Mesodermal cell (in vitro differentiated cells): ENCODE measurements around the gene RCC2.

Experiments
- H3K27ac ChIP-seq: 2 replicates; pipeline ENCODE4 v1.7.0; 2013; ENCODE audit warnings: mild to moderate bottlenecking, low read depth, low read length, moderate library complexity; ENCODE audit not compliant: severe bottlenecking
- H3K36me3 ChIP-seq: 2 replicates; pipeline ENCODE4 v1.7.1; 2013; ENCODE audit warnings: mild to moderate bottlenecking, low read length, moderate library complexity; ENCODE audit not compliant: control insufficient read depth, insufficient read depth
- H3K4me1 ChIP-seq: one replicate; pipeline ENCODE4 v1.7.1; 2013; ENCODE audit warnings: mild to moderate bottlenecking, low read length; ENCODE audit not compliant: insufficient read depth, control insufficient read depth, poor library complexity, severe bottlenecking
- H3K4me3 ChIP-seq: 2 replicates; pipeline ENCODE4 v1.7.0; 2013; ENCODE audit warnings: low read length, control low read depth, mild to moderate bottlenecking; ENCODE audit not compliant: insufficient read depth, poor library complexity, severe bottlenecking; ENCODE audit errors: extremely low read depth
- H3K9me3 ChIP-seq: 2 replicates; pipeline ENCODE4 v1.7.1; 2013; ENCODE audit warnings: mild to moderate bottlenecking, low read length, moderate library complexity; ENCODE audit not compliant: control insufficient read depth
- WGBS, 2 experiments: methylation state at CpG; one replicate each; pipeline ENCODE4 v1.1.5; 2013; ENCODE audit warnings: missing lambda C conversion rate in 2 of 2; ENCODE audit not compliant: insufficient coverage in 2 of 2; 5-methylcytosine and 5-hydroxymethylcytosine counted together

RCC2 gene

DNA sequence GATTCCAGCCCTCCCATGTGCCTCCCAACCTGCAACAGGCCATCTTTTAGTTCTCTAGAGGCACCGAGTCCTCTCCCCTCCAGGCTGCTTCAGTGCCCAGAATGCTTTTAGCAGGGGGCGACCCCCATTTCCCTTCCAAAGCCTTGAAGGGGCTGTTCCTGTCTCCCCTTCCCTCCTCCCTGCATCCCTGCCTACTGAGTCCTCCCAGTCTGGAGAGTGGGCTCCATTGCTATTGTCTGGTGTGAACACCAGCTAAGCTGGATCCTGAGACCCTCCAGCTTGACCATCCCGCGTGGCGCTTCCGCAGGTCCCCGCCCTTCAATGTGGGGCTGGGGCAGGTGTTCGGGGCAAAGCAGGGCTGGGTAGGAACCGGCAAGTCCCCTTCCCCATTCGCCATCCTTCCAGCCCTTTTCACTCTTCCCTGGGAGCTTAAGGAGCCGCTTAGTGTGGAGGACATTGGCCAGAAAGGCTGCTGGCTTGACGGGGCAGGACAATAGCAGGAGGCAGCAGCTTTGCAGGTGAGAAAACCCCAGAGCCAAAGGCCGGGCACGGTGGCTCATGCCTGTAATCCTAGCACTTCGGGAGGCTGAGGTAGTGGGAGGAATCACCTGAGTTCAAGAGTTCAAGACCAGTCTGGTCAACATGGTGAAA, 35.3 kb downstream of the RCC2 start:
- Histone ChIP-seq H3K4me1 (no peaks in the 10 kb centered on the region), H3K4me3 (no peak overlapping the region), H3K27ac (no peak overlapping the region), H3K9me3 (no peaks in the 10 kb centered on the region), H3K36me3 (peaks cover 23% of the 10 kb centered on the region)
- WGBS, 2 experiments = 70 to 81% methylated on average over 8 to 12 of the region's 15 CpGs

DNA sequence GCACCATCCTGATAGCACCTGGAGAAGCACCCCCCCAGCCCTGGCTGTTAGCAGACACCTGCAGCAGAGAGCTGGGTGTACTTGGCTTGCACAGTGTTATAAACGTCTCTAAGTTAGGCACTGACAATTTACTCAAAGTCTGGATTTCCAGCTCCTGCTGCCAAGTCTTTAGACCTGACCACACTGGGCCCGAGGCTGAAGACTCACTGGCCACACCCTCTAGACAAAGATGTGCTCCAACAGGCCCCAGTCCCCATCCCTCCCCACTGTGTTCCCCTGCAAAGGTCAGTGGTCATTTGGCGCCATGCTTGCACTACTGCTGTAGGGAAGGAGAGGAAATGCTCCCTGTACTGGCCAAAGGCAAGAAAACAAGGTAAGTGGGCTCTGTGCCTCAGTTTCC, 36.4 kb downstream of the RCC2 start:
- Histone ChIP-seq H3K4me3 (no peak overlapping the region), H3K36me3 (peaks cover 13% of the 10 kb centered on the region), H3K27ac (no peak overlapping the region), H3K9me3 (no peaks in the 10 kb centered on the region), H3K4me1 (no peaks in the 10 kb centered on the region)
- WGBS, 2 experiments = 75 to 95% methylated on average over 2 to 3 of the region's 3 CpGs

DNA sequence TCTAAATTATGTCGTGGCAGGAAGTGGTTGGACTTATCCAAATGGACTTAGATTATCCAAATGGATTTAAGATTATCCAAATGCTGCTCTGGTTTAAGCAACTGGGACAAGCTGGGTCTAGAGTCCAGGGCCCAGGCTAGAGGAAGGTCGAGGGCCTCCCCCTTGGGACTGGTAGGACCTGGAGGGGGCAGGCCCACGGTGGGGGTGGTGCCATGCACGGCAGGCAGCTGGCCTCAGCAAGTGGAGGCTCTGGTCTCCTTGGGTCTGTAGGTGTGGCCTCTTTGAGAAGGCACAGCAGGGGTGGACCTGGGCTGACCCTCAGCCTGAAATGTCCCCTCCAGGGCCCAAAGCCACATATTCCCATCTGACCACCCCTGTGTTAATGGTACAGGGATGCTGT, 37.6 kb downstream of the RCC2 start:
- WGBS, 2 experiments = 60 to 64% methylated on average over 3 of the region's 4 CpGs
- H3K4me1 ChIP-seq = no peaks in the 10 kb centered on the region
- H3K27ac ChIP-seq = no peak overlapping the region
- no peak overlapping the region for H3K4me3 ChIP-seq
- no peaks in the 10 kb centered on the region for H3K9me3 ChIP-seq
- peaks cover 4% of the 10 kb centered on the region for H3K36me3 ChIP-seq

DNA sequence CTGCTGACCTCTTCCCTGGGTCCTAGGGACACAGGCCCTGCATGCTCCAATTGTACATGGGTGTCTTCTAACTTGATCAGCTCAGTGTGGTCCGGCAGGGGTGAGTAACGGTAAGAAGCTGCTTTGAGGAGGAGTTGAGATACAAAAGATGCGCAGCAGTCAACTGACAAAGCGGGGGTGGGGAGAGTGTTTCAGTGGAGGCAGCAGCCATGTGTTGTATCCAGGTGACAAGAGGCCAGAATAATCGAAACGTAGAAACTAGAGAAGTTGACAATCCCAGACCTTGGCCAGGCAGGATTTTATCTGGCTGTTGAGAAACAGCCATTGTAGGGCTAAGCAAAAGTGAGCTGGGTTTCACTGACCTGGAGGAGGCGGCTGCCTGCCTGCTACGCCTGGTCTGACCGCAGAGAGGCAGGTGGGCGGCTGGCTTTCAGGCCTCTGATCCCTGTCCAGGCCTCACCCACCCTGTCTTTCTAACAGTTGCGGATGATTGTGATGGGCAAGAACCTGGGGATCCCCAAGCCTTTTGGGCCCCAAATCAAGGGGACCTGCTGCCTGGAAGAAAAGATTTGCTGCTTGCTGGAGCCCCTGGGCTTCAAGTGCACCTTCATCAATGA, 38.6 kb downstream of the RCC2 start:
- no peaks in the 10 kb centered on the region for H3K36me3 ChIP-seq
- WGBS, 2 experiments = 86 to 89% methylated on average over 9 to 11 of the region's 11 CpGs
- H3K4me3 ChIP-seq = no peak overlapping the region
- no peaks in the 10 kb centered on the region for H3K9me3 ChIP-seq
- no peaks in the 10 kb centered on the region for H3K4me1 ChIP-seq
- no peak overlapping the region for H3K27ac ChIP-seq

- no peaks in the 10 kb centered on the region for H3K4me1 ChIP-seq
- no peaks in the 10 kb centered on the region for H3K9me3 ChIP-seq
- no peaks in the 10 kb centered on the region for H3K36me3 ChIP-seq
- H3K4me3 ChIP-seq = no peak overlapping the region
- 86 to 93% methylated on average over 3 to 4 of the region's 7 CpGs for WGBS, 2 experiments
- no peak overlapping the region for H3K27ac ChIP-seq
Measured at GRCh38 chr1:17397910-17398695, 41.4 kb downstream of the RCC2 start.

DNA sequence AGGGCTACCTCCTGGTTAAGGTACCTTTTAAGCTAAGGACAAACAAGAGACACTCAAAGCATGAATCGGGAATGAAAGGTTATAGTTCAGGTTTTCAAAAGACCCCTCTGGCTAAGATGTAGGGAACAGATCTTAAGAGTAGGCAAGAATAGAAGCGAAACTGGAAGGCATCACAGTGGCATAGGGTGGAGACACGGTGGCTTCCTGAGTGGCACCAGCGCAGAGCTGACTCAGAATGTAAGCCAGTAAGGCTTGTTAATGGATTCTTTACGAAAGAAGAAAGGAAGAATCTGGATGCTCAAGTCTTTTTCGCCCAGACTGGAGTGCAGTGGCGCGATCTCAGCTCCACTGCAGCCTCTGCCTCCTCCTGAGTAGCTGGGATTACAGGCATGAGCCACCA, 46.2 kb downstream of the RCC2 start:
- Histone ChIP-seq H3K4me3 (no peak overlapping the region), H3K27ac (no peak overlapping the region), H3K4me1 (no peaks in the 10 kb centered on the region), H3K36me3 (no peaks in the 10 kb centered on the region), H3K9me3 (no peaks in the 10 kb centered on the region)
- 80 to 85% methylated on average over 8 of the region's 8 CpGs for WGBS, 2 experiments

- no peaks in the 10 kb centered on the region for H3K36me3 ChIP-seq
- H3K27ac ChIP-seq = no peak overlapping the region
- no peaks in the 10 kb centered on the region for H3K4me1 ChIP-seq
- H3K4me3 ChIP-seq = no peak overlapping the region
- WGBS, 2 experiments = 87 to 92% methylated on average over 9 to 10 of the region's 10 CpGs
- no peaks in the 10 kb centered on the region for H3K9me3 ChIP-seq
Measured at GRCh38 chr1:17392199-17392740, 47.2 kb downstream of the RCC2 start.

DNA sequence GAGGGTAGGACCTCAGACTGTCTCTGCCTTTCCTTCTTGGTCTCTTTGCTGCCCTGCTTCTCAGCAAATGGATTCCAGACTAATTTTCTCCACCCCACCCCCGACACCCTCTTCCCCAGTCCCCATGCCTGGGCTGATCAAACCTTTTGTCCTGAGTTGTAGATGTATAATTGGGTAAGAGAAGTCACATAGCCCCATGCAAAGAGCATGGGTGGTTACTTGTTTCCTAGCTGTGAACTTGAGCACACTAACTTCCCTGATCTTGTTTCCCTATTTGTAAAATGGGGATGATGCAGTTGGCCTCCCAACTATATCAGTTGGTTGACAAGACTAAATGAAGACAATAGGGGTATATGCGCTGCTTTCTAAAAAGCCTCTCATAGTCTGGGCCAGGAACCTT, 58.3 kb downstream of the RCC2 start:
- H3K27ac ChIP-seq = no peak overlapping the region
- no peaks in the 10 kb centered on the region for H3K4me1 ChIP-seq
- no peaks in the 10 kb centered on the region for H3K36me3 ChIP-seq
- WGBS, 2 experiments = 91 to 100% methylated on average over 1 of the region's 2 CpGs
- H3K9me3 ChIP-seq = no peaks in the 10 kb centered on the region
- H3K4me3 ChIP-seq = no peak overlapping the region

DNA sequence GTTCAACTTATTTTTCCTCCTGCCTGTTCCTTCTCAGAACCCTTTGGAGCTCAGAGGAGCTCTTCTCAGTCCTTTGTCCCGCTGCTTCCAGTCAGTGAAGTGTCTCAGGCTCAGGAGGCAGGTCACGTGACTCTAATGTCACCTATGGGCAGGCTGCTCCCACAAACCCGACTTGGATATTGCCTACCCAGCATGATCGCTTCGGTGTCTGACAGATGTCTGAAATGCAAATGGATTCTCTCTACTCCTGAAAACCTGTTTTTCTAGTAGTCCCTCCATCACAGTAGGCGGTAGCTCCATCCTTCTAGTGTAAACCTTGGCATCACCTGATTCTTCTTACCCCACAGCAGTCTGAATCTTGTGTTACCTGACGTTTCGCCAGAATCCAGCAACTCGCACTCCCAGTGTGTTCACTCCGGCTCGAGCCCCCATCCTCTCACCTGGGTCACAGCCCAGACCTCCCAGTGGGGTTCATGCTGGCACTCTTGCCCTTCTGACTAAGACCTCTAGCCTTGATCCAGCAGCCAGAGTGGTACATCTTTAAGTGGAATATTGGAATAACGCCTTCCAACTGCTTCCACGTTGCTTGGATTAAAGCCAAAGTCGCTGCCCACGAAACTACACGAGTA, 62.0 kb downstream of the RCC2 start:
- Histone ChIP-seq H3K4me3 (no peak overlapping the region), H3K27ac (no peak overlapping the region), H3K36me3 (no peaks in the 10 kb centered on the region), H3K9me3 (no peaks in the 10 kb centered on the region), H3K4me1 (no peaks in the 10 kb centered on the region)
- 81% methylated on average over 16 of the region's 16 CpGs for WGBS, 2 experiments

DNA sequence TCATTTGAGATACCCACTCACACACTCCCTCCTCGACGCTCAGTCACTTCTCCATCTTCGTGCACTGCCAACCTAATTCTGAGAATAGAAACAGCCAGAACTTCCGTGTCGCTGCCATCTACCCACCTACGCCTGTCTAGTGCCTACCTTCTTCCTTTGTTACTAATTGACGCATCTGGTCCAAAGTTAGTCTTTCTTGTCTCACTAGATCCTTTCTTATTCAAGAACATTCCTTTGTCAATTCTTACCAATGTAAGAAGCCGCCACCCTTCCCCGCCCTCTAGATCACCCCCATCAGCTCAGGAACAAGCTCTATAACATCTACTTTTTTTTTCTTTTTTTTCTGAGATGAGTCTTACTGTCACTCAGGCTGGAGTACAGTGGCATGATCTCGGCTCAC, 63.8 kb downstream of the RCC2 start:
- 95 to 96% methylated on average over 9 to 10 of the region's 10 CpGs for WGBS, 2 experiments
- Histone ChIP-seq H3K4me1 (no peaks in the 10 kb centered on the region), H3K9me3 (no peaks in the 10 kb centered on the region), H3K36me3 (no peaks in the 10 kb centered on the region), H3K27ac (no peak overlapping the region), H3K4me3 (no peak overlapping the region)
